ENCODE data around the gene PDE1A. TPM values are rescaled to one million over a fixed set of nuclear protein-coding genes. Genes with fewer than 3 reads are reported as not detected.

Gene PDE1A
- total RNA-seq, 4 donors from 2014 or later, result 2.1 to 12.4 (median 2.8) TPM

DNA sequence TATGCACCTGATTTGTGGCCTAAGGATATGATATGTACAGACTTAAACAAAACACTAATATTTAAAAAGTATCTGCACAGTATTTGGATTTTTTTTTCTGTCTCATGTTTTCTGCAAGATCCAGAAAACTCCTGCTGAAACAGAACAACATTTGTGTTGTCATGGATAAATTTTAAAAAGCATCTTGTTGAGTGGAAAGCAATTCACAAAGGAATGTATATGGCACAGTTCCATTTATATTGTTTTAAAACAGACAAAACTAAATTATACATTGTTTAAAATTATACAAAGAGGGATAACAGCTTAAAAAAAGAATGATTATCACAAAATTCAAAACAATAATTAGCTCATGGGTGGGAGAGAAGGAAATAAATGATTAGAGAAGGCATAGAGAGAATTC lies 247.7 kb downstream of the PDE1A start:
- H3K4me1 ChIP-seq, result no peaks in the 10 kb centered on the region
- no peaks in the 10 kb centered on the region for H3K36me3 ChIP-seq
- H3K27me3 ChIP-seq, result no peaks in the 10 kb centered on the region
- TF ChIP-seq CTCF (IDR thresholded peaks at IDR 0.05), result no peak
- no peak for TF ChIP-seq POLR2A (IDR thresholded peaks at IDR 0.05)
- no peaks in the 10 kb centered on the region for H3K9me3 ChIP-seq
- H3K27ac ChIP-seq, result no peak overlapping the region
- no peak overlapping the region for H3K4me3 ChIP-seq
- DNase-seq, result no peak

GRCh38 chr2:182173944-182174622 lies 252.8 kb downstream of the PDE1A start:
- DNase-seq, result no peak
- Histone ChIP-seq H3K4me3 (no peak overlapping the region), H3K36me3 (no peaks in the 10 kb centered on the region), H3K27ac (no peak overlapping the region), H3K9me3 (no peaks in the 10 kb centered on the region), H3K27me3 (no peaks in the 10 kb centered on the region), H3K4me1 (no peaks in the 10 kb centered on the region)
- TF ChIP-seq POLR2A (IDR thresholded peaks at IDR 0.05), result no peak
- TF ChIP-seq CTCF (IDR thresholded peaks at IDR 0.05), result no peak

- TF ChIP-seq POLR2A (IDR thresholded peaks at IDR 0.05) (no peak), CTCF (IDR thresholded peaks at IDR 0.05) (no peak)
- Histone ChIP-seq H3K4me3 (no peak overlapping the region), H3K4me1 (no peaks in the 10 kb centered on the region), H3K36me3 (no peaks in the 10 kb centered on the region), H3K9me3 (no peaks in the 10 kb centered on the region), H3K27ac (no peak overlapping the region), H3K27me3 (no peaks in the 10 kb centered on the region)
- no peak for DNase-seq
These were observed 256.5 kb downstream of the PDE1A start for GRCh38 chr2:182170341-182170740.

- Histone ChIP-seq H3K27ac (no peak overlapping the region), H3K9me3 (no peaks in the 10 kb centered on the region), H3K27me3 (no peaks in the 10 kb centered on the region), H3K4me3 (no peak overlapping the region), H3K4me1 (no peaks in the 10 kb centered on the region), H3K36me3 (no peaks in the 10 kb centered on the region)
- no peak for DNase-seq
- TF ChIP-seq CTCF (IDR thresholded peaks at IDR 0.05) (no peak), POLR2A (IDR thresholded peaks at IDR 0.05) (no peak)
These were observed 259.0 kb downstream of the PDE1A start for GRCh38 chr2:182167882-182168281.

DNA sequence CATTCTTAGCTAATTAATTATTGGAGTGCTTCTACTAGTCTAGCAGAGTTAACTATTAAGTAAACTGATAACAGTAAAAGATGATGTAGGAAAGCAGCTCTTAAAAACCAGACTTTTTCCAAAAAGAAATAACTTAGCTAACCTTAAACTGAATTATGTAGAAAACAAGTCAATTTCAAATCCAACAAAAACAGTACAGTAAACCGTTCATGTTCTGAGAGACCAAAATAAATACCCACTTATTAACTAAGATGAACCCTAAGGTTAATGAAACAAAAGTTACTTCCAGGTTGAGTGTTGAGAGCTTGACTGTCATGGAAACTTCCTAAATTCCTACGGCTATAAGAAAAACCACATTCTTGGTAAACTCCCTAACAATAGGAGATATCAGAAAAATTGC lies 260.0 kb downstream of the PDE1A start:
- H3K9me3 ChIP-seq, result no peaks in the 10 kb centered on the region
- no peaks in the 10 kb centered on the region for H3K27me3 ChIP-seq
- H3K4me1 ChIP-seq, result no peaks in the 10 kb centered on the region
- H3K27ac ChIP-seq, result no peak overlapping the region
- no peaks in the 10 kb centered on the region for H3K36me3 ChIP-seq
- DNase-seq, result no peak
- TF ChIP-seq CTCF (IDR thresholded peaks at IDR 0.05) (no peak), POLR2A (IDR thresholded peaks at IDR 0.05) (no peak)
- H3K4me3 ChIP-seq, result no peak overlapping the region

DNA sequence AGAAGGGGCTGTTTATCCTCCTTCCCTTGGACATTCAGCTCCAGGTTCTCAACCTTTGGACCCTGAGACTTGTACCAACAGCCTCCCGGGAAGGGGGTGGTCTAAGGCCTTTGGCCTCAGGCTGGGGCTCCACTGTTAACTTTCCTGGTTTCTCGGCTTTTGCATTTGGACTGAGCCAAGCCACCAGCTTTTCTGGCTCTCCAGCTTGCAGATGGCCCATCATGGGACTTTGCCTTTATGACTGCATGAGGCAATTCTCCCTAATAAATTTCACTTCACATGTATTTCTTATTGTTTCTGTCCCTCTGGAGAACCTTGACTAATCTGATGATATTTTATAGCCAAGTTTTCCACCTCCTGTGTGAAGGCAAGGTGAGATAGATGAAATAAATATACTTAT lies 260.4 kb downstream of the PDE1A start:
- Histone ChIP-seq H3K9me3 (no peaks in the 10 kb centered on the region), H3K36me3 (no peaks in the 10 kb centered on the region), H3K27ac (no peak overlapping the region), H3K27me3 (no peaks in the 10 kb centered on the region), H3K4me1 (no peaks in the 10 kb centered on the region), H3K4me3 (no peak overlapping the region)
- DNase-seq, result no peak
- TF ChIP-seq CTCF (IDR thresholded peaks at IDR 0.05), result no peak
- no peak for TF ChIP-seq POLR2A (IDR thresholded peaks at IDR 0.05)
